VCaP (cell line): ENCODE measurements around the gene LPAR6.
"Not testable (repeated sequence)": the region's sequence is repeated elsewhere in the genome, so short reads cannot be mapped to it uniquely, and the experiment has no call there.

ENCODE experiments used
- H3K27ac ChIP-seq: fragments of 450-650 bp; 2 replicates; pipeline ENCODE4 v1.5.1; 2017
- TF ChIP-seq, protein P1 (sequence below): fragments of 450-650 bp; conservative IDR thresholded peaks from 2 replicates; pipeline ENCODE4 v1.5.1; 2017; ENCODE audit warnings: mild to moderate bottlenecking, moderate library complexity

LPAR6 gene, protein sequence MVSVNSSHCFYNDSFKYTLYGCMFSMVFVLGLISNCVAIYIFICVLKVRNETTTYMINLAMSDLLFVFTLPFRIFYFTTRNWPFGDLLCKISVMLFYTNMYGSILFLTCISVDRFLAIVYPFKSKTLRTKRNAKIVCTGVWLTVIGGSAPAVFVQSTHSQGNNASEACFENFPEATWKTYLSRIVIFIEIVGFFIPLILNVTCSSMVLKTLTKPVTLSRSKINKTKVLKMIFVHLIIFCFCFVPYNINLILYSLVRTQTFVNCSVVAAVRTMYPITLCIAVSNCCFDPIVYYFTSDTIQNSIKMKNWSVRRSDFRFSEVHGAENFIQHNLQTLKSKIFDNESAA

GRCh38 chr13:48412881-48413351, at the start of gene LPAR6:
TSS of gene LPAR6 (minus strand) at chr13:48413113. CDS start at chr13:48412423, 690 bp downstream.
- TF ChIP-seq, protein P1, sequence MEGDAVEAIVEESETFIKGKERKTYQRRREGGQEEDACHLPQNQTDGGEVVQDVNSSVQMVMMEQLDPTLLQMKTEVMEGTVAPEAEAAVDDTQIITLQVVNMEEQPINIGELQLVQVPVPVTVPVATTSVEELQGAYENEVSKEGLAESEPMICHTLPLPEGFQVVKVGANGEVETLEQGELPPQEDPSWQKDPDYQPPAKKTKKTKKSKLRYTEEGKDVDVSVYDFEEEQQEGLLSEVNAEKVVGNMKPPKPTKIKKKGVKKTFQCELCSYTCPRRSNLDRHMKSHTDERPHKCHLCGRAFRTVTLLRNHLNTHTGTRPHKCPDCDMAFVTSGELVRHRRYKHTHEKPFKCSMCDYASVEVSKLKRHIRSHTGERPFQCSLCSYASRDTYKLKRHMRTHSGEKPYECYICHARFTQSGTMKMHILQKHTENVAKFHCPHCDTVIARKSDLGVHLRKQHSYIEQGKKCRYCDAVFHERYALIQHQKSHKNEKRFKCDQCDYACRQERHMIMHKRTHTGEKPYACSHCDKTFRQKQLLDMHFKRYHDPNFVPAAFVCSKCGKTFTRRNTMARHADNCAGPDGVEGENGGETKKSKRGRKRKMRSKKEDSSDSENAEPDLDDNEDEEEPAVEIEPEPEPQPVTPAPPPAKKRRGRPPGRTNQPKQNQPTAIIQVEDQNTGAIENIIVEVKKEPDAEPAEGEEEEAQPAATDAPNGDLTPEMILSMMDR = no peak
- H3K27ac ChIP-seq = peak within 1 kb of the TSS; percentile 80

DNA sequence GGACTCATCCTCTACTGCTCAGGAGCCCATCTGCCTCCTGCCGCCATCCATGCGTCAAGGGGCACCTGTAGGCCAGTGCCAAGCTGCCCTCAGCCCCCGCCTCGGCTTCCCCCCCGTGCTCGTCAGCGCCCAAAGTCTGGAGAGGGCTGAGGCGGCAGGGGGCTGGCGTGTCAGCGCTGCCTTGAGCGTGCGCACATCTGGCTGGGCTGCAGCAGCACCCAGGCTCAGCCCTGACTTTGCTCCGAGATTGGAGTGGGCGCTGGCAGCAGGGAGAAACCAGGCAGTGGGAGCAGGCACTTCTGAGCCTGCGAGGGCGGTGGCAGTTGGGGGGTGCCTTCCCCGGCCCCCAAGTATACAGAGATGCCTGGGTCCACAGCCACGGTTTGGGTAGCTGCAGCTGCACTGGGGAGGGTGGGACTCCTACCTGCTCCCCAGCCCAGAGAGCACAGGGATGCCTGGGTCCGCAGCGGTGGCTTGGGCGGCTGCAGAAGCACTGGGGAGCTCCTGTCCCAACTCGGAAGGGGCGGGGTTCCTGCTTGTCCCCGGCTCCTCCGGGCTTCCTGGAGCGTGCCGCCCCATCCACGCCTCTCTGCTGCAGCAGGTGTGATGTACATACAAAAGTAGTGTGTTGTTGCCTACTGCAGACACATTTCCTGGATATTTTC, 44.8 kb upstream of the LPAR6 start:
- no peak overlapping the region for H3K27ac ChIP-seq
- TF ChIP-seq, protein P1 = no peak

- H3K27ac ChIP-seq = no peak overlapping the region
- TF ChIP-seq, protein P1 = no peak
These were observed 43.6 kb upstream of the LPAR6 start for GRCh38 chr13:48456546-48456945.

GRCh38 chr13:48451196-48451595, 38.3 kb upstream of the LPAR6 start:
- not testable (repeated sequence) for H3K27ac ChIP-seq

DNA sequence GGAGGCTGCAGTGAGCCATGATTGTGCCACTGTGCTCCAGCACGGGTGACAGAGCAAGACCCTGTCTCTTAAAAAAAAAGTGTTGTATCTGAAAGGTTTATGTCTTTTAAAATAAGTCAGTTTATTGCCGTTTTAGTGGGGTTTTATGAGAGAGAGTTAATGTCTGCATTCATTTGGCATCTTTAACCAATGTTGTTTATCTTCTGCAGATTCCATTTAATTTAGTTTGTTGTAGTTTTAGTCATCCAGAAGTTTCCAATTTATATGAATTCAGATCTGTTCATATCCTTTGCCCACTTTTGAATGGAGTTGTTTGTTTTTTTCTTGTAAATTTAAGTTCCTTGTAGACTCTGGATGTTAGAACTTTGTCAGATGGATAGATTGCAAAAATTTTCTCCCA, 36.7 kb upstream of the LPAR6 start:
- no peak overlapping the region for H3K27ac ChIP-seq

GRCh38 chr13:48448959-48449614, 36.2 kb upstream of the LPAR6 start:
- TF ChIP-seq, protein P1 = no peak
- H3K27ac ChIP-seq = no peak overlapping the region

More for the DNA sequence above, 36.7 kb upstream of the LPAR6 start:
- TF ChIP-seq, protein P1 = no peak

- TF ChIP-seq, protein P1 = no peak
These were observed 35.5 kb upstream of the LPAR6 start for GRCh38 chr13:48448285-48448958.

More at GRCh38 chr13:48448285-48448958, 35.5 kb upstream of the LPAR6 start:
- H3K27ac ChIP-seq = no peak overlapping the region
